Stomach (tissue), 9 donors: ENCODE measurements around the gene MAGT1. TPM values are rescaled to one million over a fixed set of nuclear protein-coding genes. Genes with fewer than 3 reads are reported as not detected.
A peak's percentile ranks its signal among the peaks of the same experiment; 100 is the strongest.

ENCODE experiments used
- DNase-seq, 2 donors: peaks; one replicate each; pipeline versions ENCODE4 v3.0.0 to v3.0.0-alpha.2; 2013 to 2019
- H3K27ac ChIP-seq, 5 donors: fragments of 200-600 bp in 4 of 5; sonication (generic) in 4 of 5; one replicate each; pipeline ENCODE4 v1.5.1; 2013 to 2019; ENCODE audit warnings: mild to moderate bottlenecking in 1 of 5, moderate library complexity in 1 of 5
- H3K27me3 ChIP-seq, 3 donors: fragments of 200-600 bp; sonication (generic); one replicate each; pipeline ENCODE4 v1.5.1; 2017 to 2019; ENCODE audit warnings: mixed run types in 1 of 3
- H3K36me3 ChIP-seq, 4 donors: fragments of 200-600 bp; sonication (generic); 1 replicate in 3 of 4; 2 replicates in 1 of 4; pipeline ENCODE4 v1.5.1; 2016 to 2019
- H3K4me1 ChIP-seq, 4 donors: fragments of 200-600 bp; sonication (generic); one replicate each; pipeline ENCODE4 v1.5.1; 2016 to 2019
- H3K4me3 ChIP-seq, 4 donors: fragments of 200-600 bp; sonication (generic) in 3 of 4; one replicate each; pipeline ENCODE4 v1.5.1; 2016 to 2019; ENCODE audit warnings: mild to moderate bottlenecking in 1 of 4
- H3K9me3 ChIP-seq, 4 donors: fragments of 200-600 bp; sonication (generic); one replicate each; pipeline ENCODE4 v1.5.1; 2016 to 2019
- CTCF ChIP-seq, 7 experiments: fragments of 450-650 bp in 4 of 7; fragments of 200-600 bp in 3 of 7; sonication (generic) in 3 of 7; IDR thresholded peaks; one replicate each; pipeline ENCODE4 v1.5.1; 2016 to 2019; ENCODE audit warnings: antibody characterized with exemption in 7 of 7, control low read depth in 2 of 7, mild to moderate bottlenecking in 1 of 7
- EP300 ChIP-seq: sonication (generic); formaldehyde crosslinking; IDR thresholded peaks from one replicate; pipeline ENCODE4 v1.6.1; 2017; ENCODE audit warnings: antibody characterized with exemption
- POLR2A ChIP-seq, 4 donors: fragments of 450-650 bp; IDR thresholded peaks; one replicate each; pipeline ENCODE4 v1.6.1; 2016; ENCODE audit warnings: antibody characterized with exemption in 4 of 4, control low read depth in 2 of 4, mild to moderate bottlenecking in 1 of 4, moderate library complexity in 1 of 4
- POLR2AphosphoS5 ChIP-seq, 3 donors: sonication (generic); formaldehyde crosslinking; IDR thresholded peaks; one replicate each; pipeline ENCODE4 v1.6.1; 2016; ENCODE audit warnings: antibody characterized with exemption in 3 of 3
- WGBS, 5 donors: extraction: QIAGEN DNeasy Blood & Tissue Kit in 3 of 5; methylation state at CpG; one replicate each; pipeline versions ENCODE4 v1.1.5 to v1.1.7; 2013 to 2018; 5-methylcytosine and 5-hydroxymethylcytosine counted together
- intact Hi-C: fragments of 100-400 bp; cut with DNase I; formaldehyde crosslinking; loops from one replicate; pipeline ENCODE4 v1.15.1; 2023; ENCODE audit warnings: low total_unique reads
- polyA plus RNA-seq, 3 donors: library from polyadenylated mRNA; stranded (reverse); fragments of 200-250 nt; gene quantifications; one replicate each; pipeline ENCODE4 v1.2.3, GENCODE V29; 2013
- total RNA-seq, 5 donors: library from RNA; depleted of rRNA; stranded (reverse); fragments of >200 nt; gene quantifications; one replicate each; pipeline versions ENCODE4 v1.1.0 to v1.2.3, GENCODE V29; 2014 to 2016
- donor health status: healthy with polysubstance abuse.
- donor health status: Bipolar disorder and iron deficiency.
- donor health status: healthy.

Gene MAGT1
- total and polyA plus RNA-seq, 8 donors, result 6.1 to 135 (median 20.9) TPM

GRCh38 chrX:77820091-77820727 is 75.0 kb downstream of the MAGT1 start:
- Histone ChIP-seq H3K27ac (no peak overlapping the region), H3K36me3 (peaks cover 0 to 19% (median 8%) of the 10 kb centered on the region in 4 donors), H3K4me3 (no peak overlapping the region), H3K9me3 (no peaks in the 10 kb centered on the region), H3K4me1 (no peaks in the 10 kb centered on the region), H3K27me3 (no peaks in the 10 kb centered on the region)
- TF ChIP-seq POLR2AphosphoS5 (IDR thresholded peaks at IDR 0.05) (no peak), CTCF (IDR thresholded peaks at IDR 0.05) (no peak), EP300 (no peak), POLR2A (IDR thresholded peaks at IDR 0.05) (no peak)
- WGBS, 5 donors, result 76 to 86% (median 82%) methylated on average over 9 of the region's 9 CpGs
- peak in 1 of 2 donors; percentile 24 for DNase-seq
- intact Hi-C loops, result no loop called here

GRCh38 chrX:77814210-77814609 is 81.0 kb downstream of the MAGT1 start:
- H3K4me1 ChIP-seq, result no peaks in the 10 kb centered on the region
- H3K4me3 ChIP-seq, result no peak overlapping the region
- WGBS, 5 donors, result 92 to 100% (median 97%) methylated on average over 1 of the region's 1 CpG
- no peaks in the 10 kb centered on the region for H3K27me3 ChIP-seq
- peaks cover 0 to 9% (median 3%) of the 10 kb centered on the region in 4 donors for H3K9me3 ChIP-seq
- TF ChIP-seq CTCF (IDR thresholded peaks at IDR 0.05) (no peak), POLR2AphosphoS5 (IDR thresholded peaks at IDR 0.05) (no peak), POLR2A (IDR thresholded peaks at IDR 0.05) (no peak), EP300 (no peak)
- no peaks in the 10 kb centered on the region for H3K36me3 ChIP-seq
- intact Hi-C loops, result no loop called here
- no peak for DNase-seq
- H3K27ac ChIP-seq, result no peak overlapping the region

- no peak overlapping the region for H3K4me3 ChIP-seq
- WGBS, 5 donors, result 35 to 80% (median 62%) methylated on average over 1 of the region's 1 CpG
- no peaks in the 10 kb centered on the region for H3K27me3 ChIP-seq
- TF ChIP-seq POLR2A (IDR thresholded peaks at IDR 0.05), result no peak
- TF ChIP-seq CTCF (IDR thresholded peaks at IDR 0.05), result no peak
- no peak for TF ChIP-seq POLR2AphosphoS5 (IDR thresholded peaks at IDR 0.05)
- TF ChIP-seq EP300, result no peak
- H3K9me3 ChIP-seq, result peaks cover 0 to 7% (median 0%) of the 10 kb centered on the region in 4 donors
- no peaks in the 10 kb centered on the region for H3K36me3 ChIP-seq
- no peak for DNase-seq
- no peaks in the 10 kb centered on the region for H3K4me1 ChIP-seq
- H3K27ac ChIP-seq, result no peak overlapping the region
- intact Hi-C loops, result no loop called here
Observed at GRCh38 chrX:77802201-77802600, 93.0 kb downstream of the MAGT1 start.

GRCh38 chrX:77795124-77795523 is 100.1 kb downstream of the MAGT1 start:
- Histone ChIP-seq H3K4me1 (no peaks in the 10 kb centered on the region), H3K27ac (no peak overlapping the region), H3K9me3 (no peaks in the 10 kb centered on the region), H3K4me3 (no peak overlapping the region), H3K36me3 (no peaks in the 10 kb centered on the region), H3K27me3 (no peaks in the 10 kb centered on the region)
- intact Hi-C loops, result no loop called here
- no peak for DNase-seq
- 67 to 87% (median 78%) methylated on average over 1 of the region's 1 CpG for WGBS, 5 donors
- TF ChIP-seq CTCF (IDR thresholded peaks at IDR 0.05), result no peak
- no peak for TF ChIP-seq EP300
- no peak for TF ChIP-seq POLR2A (IDR thresholded peaks at IDR 0.05)
